IMR-90 (cell line): ENCODE measurements around the gene ZNF320. TPM values are rescaled to one million over a fixed set of nuclear protein-coding genes. Genes with fewer than 3 reads are reported as not detected.

Experiments
- ATAC-seq: fragments of 200-7000 bp; cut with Tn5 transposase; 2 replicates; pipeline ENCODE4 v1.9.1; 2020; ENCODE audit warnings: low read depth, mild to moderate bottlenecking, moderate library complexity
- BruUV-seq: library from RNA; stranded (reverse); fragments of 400-500 nt; replicated peaks from 2 replicates; lab custom pipeline; 2021; lab: Mats Ljungman, UMichigan
- CTCF ChIA-PET: fragments of 300-600 bp; formaldehyde crosslinking; extraction: SDS; loops from one replicate; lab custom pipeline; 2021; ENCODE audit warnings: antibody characterized with exemption; lab: Yijun Ruan, JAX
- POLR2A ChIA-PET: fragments of 300-600 bp; sonication (Branson Sonifier 250); formaldehyde crosslinking; loops from one replicate; lab custom pipeline; 2022; ENCODE audit warnings: antibody characterized with exemption; ENCODE audit not compliant: unreplicated experiment; lab: Charles Lee
- DNase-seq: peaks from one replicate; pipeline ENCODE4 v3.0.0; 2013
- H2AFZ ChIP-seq: replicated peaks from 2 replicates; pipeline ENCODE3; 2013; ENCODE audit warnings: low read length, mild to moderate bottlenecking; ENCODE audit not compliant: poor library complexity
- H2AK5ac ChIP-seq: 2 replicates; pipeline ENCODE4 v1.6.1; 2013; ENCODE audit warnings: low read depth, low read length, inconsistent platforms
- H2AK9ac ChIP-seq: replicated peaks from 2 replicates; pipeline ENCODE3; 2013; ENCODE audit warnings: mild to moderate bottlenecking, low read depth, low read length, moderate library complexity; ENCODE audit not compliant: poor library complexity
- H2BK120ac ChIP-seq: 2 replicates; pipeline ENCODE4 v1.6.1; 2013; ENCODE audit warnings: low read depth, low read length, inconsistent platforms
- H2BK15ac ChIP-seq: 3 replicates; pipeline ENCODE4 v1.6.1; 2013; ENCODE audit warnings: low read depth, low read length, inconsistent platforms
- H2BK20ac ChIP-seq: 2 replicates; pipeline ENCODE4 v1.6.1; 2013; ENCODE audit warnings: low read depth, mild to moderate bottlenecking, inconsistent platforms, low read length, moderate library complexity
- H2BK5ac ChIP-seq: 2 replicates; pipeline ENCODE4 v1.6.1; 2013; ENCODE audit warnings: mild to moderate bottlenecking, low read depth, low read length, inconsistent platforms; ENCODE audit not compliant: poor library complexity, severe bottlenecking
- H3K14ac ChIP-seq: replicated peaks from 2 replicates; pipeline ENCODE4 v1.6.1; 2013; ENCODE audit warnings: low read depth, low read length, inconsistent platforms
- H3K18ac ChIP-seq: 2 replicates; pipeline ENCODE4 v1.6.1; 2013; ENCODE audit warnings: low read depth, low read length, control low read depth
- H3K23ac ChIP-seq: 2 replicates; pipeline ENCODE4 v1.6.1; 2013; ENCODE audit warnings: low read depth, low read length, inconsistent platforms
- H3K27ac ChIP-seq: 2 replicates; pipeline ENCODE4 v1.5.1; 2013; ENCODE audit warnings: mild to moderate bottlenecking, control low read depth, low read length; ENCODE audit not compliant: insufficient read depth
- H3K27me3 ChIP-seq: 2 replicates; pipeline ENCODE4 v1.6.1; 2013; ENCODE audit warnings: low read length; ENCODE audit not compliant: control insufficient read depth, insufficient read depth
- H3K36me3 ChIP-seq: 2 replicates; pipeline ENCODE4 v1.6.1; 2013; ENCODE audit warnings: low read length, mixed read lengths; ENCODE audit not compliant: control insufficient read depth, insufficient read depth
- H3K4ac ChIP-seq: 2 replicates; pipeline ENCODE4 v1.6.1; 2013; ENCODE audit warnings: low read depth, low read length, inconsistent platforms
- H3K4me1 ChIP-seq: 2 replicates; pipeline ENCODE4 v1.6.1; 2013; ENCODE audit warnings: low read length, mixed read lengths; ENCODE audit not compliant: control insufficient read depth, insufficient read depth
- H3K4me2 ChIP-seq: 2 replicates; pipeline ENCODE4 v1.6.1; 2013; ENCODE audit warnings: low read depth, mild to moderate bottlenecking, control low read depth, low read length, moderate library complexity
- H3K4me3 ChIP-seq: 2 replicates; pipeline ENCODE4 v1.5.1; 2013; ENCODE audit warnings: low read depth, mild to moderate bottlenecking, control low read depth, low read length, moderate library complexity; ENCODE audit not compliant: insufficient read depth
- H3K56ac ChIP-seq: 2 replicates; pipeline ENCODE4 v1.6.1; 2013; ENCODE audit warnings: low read length, inconsistent platforms; ENCODE audit not compliant: insufficient read depth; ENCODE audit errors: extremely low read depth
- H3K79me1 ChIP-seq, 2 experiments: 2 replicates each; pipeline ENCODE4 v1.6.1; 2013; ENCODE audit warnings: low read length in 2 of 2, inconsistent platforms in 1 of 2, low read depth in 1 of 2
- H3K9ac ChIP-seq: 2 replicates; pipeline ENCODE4 v1.6.1; 2013; ENCODE audit warnings: low read depth, low read length, control low read depth
- H3K9me1 ChIP-seq: 2 replicates; pipeline ENCODE4 v1.6.1; 2013; ENCODE audit warnings: low read length, inconsistent platforms; ENCODE audit not compliant: insufficient read depth
- H3K9me3 ChIP-seq: 2 replicates; pipeline ENCODE4 v1.6.1; 2013; ENCODE audit warnings: low read length; ENCODE audit not compliant: control insufficient read depth, insufficient read depth
- H4K20me1 ChIP-seq: 2 replicates; pipeline ENCODE4 v1.6.1; 2013; ENCODE audit warnings: low read length, inconsistent platforms; ENCODE audit not compliant: insufficient read depth
- H4K5ac ChIP-seq: 2 replicates; pipeline ENCODE4 v1.6.1; 2013; ENCODE audit warnings: mild to moderate bottlenecking, low read depth, low read length, control low read depth
- H4K8ac ChIP-seq, 2 experiments: 2 replicates each; pipeline ENCODE4 v1.6.1; 2013; ENCODE audit warnings: low read depth in 2 of 2, low read length in 2 of 2, control low read depth in 1 of 2, inconsistent platforms in 1 of 2
- H4K91ac ChIP-seq: 2 replicates; pipeline ENCODE4 v1.6.1; 2013; ENCODE audit warnings: low read depth, low read length, inconsistent platforms; ENCODE audit not compliant: insufficient read depth
- MAFK ChIP-seq: IDR thresholded peaks from 2 replicates; pipeline ENCODE4 v1.6.1; 2012; ENCODE audit warnings: low read depth, low read length, improper control_type of control experiment
- RAD21 ChIP-seq: IDR thresholded peaks from 2 replicates; pipeline ENCODE4 v1.6.1; 2012; ENCODE audit warnings: low read length, improper control_type of control experiment
- RCOR1 ChIP-seq: IDR thresholded peaks from 2 replicates; pipeline ENCODE4 v1.6.1; 2012; ENCODE audit warnings: mild to moderate bottlenecking, low read length, improper control_type of control experiment; ENCODE audit not compliant: insufficient replicate concordance
- WGBS, 2 experiments: methylation state at CpG; one replicate each; pipeline versions ENCODE4 v1.1.5 to v1.1.7; 2013; ENCODE audit warnings: missing lambda C conversion rate in 2 of 2; ENCODE audit not compliant: insufficient read length in 1 of 2; ENCODE audit errors: extremely low coverage in 2 of 2; 5-methylcytosine and 5-hydroxymethylcytosine counted together
- dilution Hi-C: fragments of 300-500 bp; cut with HindIII; formaldehyde crosslinking; loops from one replicate; pipeline ENCODE4 v1.14.3; 2018; ENCODE audit warnings: low sequenced_read_pairs; ENCODE audit not compliant: unreplicated experiment
- in situ Hi-C: fragments of 300-500 bp; cut with MboI; formaldehyde crosslinking; loops from 3 replicates; pipeline ENCODE4 v1.14.3; 2019; ENCODE audit warnings: low sequenced_read_pairs, inconsistent platforms, mixed read lengths
- intact Hi-C: fragments of 100-400 bp; cut with micrococcal nuclease; formaldehyde crosslinking; loops from 2 replicates; pipeline ENCODE4 v1.10.0; 2022
- polyA plus RNA-seq, 3 experiments: library from polyadenylated mRNA; depleted of rRNA; stranded (reverse); fragments of >200 nt; gene quantifications; 2 replicates each; pipeline ENCODE4 v1.2.3, GENCODE V29; 2012; ENCODE audit warnings: low replicate concordance in 1 of 3
- total RNA-seq: library from RNA; depleted of rRNA; stranded (reverse); fragments of >200 nt; gene quantifications from 2 replicates; pipeline ENCODE4 v1.2.3, GENCODE V29; 2012

The ZNF320 gene
- total and polyA plus RNA-seq, 2 of the 4 experiments (the other 2 are of a cell fraction) = 3.4 to 5.0 TPM

- Histone ChIP-seq H2BK15ac (no peak overlapping the region), H2AK5ac (no peak overlapping the region), H3K36me3 (peaks cover 14% of the 10 kb centered on the region), H3K4me2 (no peak overlapping the region; the same call in 1 of the 2 replicates), H2AFZ (peak overlapping the region; percentile 67), H3K4me3 (no peak overlapping the region), H2BK5ac (no peak overlapping the region), H4K20me1 (no peaks in the 10 kb centered on the region), H3K9me1 (no peaks in the 10 kb centered on the region), H3K23ac (no peak overlapping the region), H3K9ac (no peak overlapping the region), H3K56ac (no peak overlapping the region), H3K14ac (no peak overlapping the region), H2BK120ac (no peak overlapping the region), H3K27me3 (no peaks in the 10 kb centered on the region), H3K79me1 (no peaks in the 10 kb centered on the region), H2BK20ac (no peak overlapping the region), H4K5ac (no peak overlapping the region), H4K8ac (no peak overlapping the region), H3K18ac (no peak overlapping the region), H3K27ac (no peak overlapping the region), H4K91ac (no peak overlapping the region), H2AK9ac (no peak overlapping the region), H3K9me3 (peaks cover 31% of the 10 kb centered on the region), H3K4ac (no peak overlapping the region), H3K4me1 (no peaks in the 10 kb centered on the region)
- in situ Hi-C loops (no loop called here), intact Hi-C loops (no loop called here), dilution Hi-C loops (no loop called here)
- DNase-seq = peak; percentile 5
- ChIA-PET CTCF (no interaction called here), POLR2A (interaction anchor here (0.6 kb wide), 1 partner anchor 86 kb away, joined by 4 read pairs; no protein-coding TSS in a partner anchor)
- ATAC-seq = peak; percentile 8; the same call in 1 of the 2 replicates
- TF ChIP-seq RCOR1 = no peak
- no peak for TF ChIP-seq RAD21
- TF ChIP-seq MAFK = no peak
- BruUV-seq = no TSS peak
- 5% methylated on average over 4 of the region's 39 CpGs; no CpG with 5 or more reads in 1 of the 2 experiments for WGBS, 2 experiments
Measured at GRCh38 chr19:52946322-52947310, 49.2 kb upstream of the ZNF320 start.
